AG10803 (cell line): ENCODE results near the gene CTDSP2.
"Not testable (repeated sequence)": the region's sequence is repeated elsewhere in the genome, so short reads cannot be mapped to it uniquely, and the experiment has no call there.

ENCODE experiments used
- DNase-seq: peaks from one replicate; pipeline ENCODE4 v3.0.0; 2010; ENCODE audit warnings: low read depth
- H3K4me3 ChIP-seq: 2 replicates; pipeline ENCODE4 v1.5.1; 2011; ENCODE audit warnings: mild to moderate bottlenecking, low read length, control low read depth
- TF ChIP-seq, protein P1 (sequence below): conservative IDR thresholded peaks from 2 replicates; pipeline ENCODE4 v1.5.1; 2011; ENCODE audit warnings: mild to moderate bottlenecking, low read length, control low read depth, inconsistent platforms

CTDSP2 gene

DNA sequence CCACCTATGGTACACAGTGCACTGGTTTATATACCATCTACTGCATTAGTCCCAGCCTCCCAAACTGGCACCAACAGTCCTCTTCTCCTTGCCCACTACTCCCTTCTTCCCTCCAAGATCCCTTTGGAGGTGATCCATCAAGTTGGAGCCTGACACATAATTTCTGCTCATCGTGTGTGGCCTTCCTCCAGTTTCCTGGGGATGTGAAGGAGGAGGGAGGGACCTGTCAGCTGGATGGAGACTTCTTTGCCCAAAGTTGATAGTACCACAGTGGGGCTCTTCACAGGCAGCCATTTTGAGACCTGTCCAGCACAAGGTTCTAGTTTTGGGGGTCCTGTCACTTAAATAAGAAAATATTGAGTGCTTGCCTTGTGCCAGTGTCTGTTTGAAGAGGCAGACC, 17.1 kb upstream of the CTDSP2 start:
- no peak overlapping the region for H3K4me3 ChIP-seq
- DNase-seq: no peak
- TF ChIP-seq, protein P1, sequence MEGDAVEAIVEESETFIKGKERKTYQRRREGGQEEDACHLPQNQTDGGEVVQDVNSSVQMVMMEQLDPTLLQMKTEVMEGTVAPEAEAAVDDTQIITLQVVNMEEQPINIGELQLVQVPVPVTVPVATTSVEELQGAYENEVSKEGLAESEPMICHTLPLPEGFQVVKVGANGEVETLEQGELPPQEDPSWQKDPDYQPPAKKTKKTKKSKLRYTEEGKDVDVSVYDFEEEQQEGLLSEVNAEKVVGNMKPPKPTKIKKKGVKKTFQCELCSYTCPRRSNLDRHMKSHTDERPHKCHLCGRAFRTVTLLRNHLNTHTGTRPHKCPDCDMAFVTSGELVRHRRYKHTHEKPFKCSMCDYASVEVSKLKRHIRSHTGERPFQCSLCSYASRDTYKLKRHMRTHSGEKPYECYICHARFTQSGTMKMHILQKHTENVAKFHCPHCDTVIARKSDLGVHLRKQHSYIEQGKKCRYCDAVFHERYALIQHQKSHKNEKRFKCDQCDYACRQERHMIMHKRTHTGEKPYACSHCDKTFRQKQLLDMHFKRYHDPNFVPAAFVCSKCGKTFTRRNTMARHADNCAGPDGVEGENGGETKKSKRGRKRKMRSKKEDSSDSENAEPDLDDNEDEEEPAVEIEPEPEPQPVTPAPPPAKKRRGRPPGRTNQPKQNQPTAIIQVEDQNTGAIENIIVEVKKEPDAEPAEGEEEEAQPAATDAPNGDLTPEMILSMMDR: no peak

DNA sequence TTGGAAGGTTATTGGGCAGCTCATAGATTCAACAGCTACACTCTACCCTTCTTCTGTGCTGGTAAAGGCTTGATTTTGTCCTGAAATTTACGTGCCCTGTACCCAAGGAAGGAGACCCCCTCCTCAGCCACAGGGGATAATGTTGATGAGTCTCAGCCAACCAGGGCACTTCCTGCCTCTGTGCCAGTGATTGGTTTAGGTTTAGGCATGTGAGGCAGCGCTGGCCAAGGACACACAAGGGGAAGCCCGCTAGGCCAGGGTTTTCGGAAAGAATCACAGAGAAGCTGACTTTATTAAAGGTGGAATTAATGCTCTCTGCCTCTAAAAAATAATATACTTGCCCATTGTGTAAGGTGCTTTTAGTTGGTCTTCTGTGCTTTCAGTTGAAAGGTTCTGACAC, 15.4 kb upstream of the CTDSP2 start:
- DNase-seq: no peak
- no peak overlapping the region for H3K4me3 ChIP-seq
- TF ChIP-seq, protein P1: no peak

GRCh38 chr12:57860883-57861282, 14.4 kb upstream of the CTDSP2 start:
- not testable (repeated sequence) for DNase-seq, H3K4me3 ChIP-seq

GRCh38 chr12:57859121-57859520, 12.6 kb upstream of the CTDSP2 start:
- DNase-seq: no peak
- TF ChIP-seq, protein P1: no peak
- H3K4me3 ChIP-seq: no peak overlapping the region

DNA sequence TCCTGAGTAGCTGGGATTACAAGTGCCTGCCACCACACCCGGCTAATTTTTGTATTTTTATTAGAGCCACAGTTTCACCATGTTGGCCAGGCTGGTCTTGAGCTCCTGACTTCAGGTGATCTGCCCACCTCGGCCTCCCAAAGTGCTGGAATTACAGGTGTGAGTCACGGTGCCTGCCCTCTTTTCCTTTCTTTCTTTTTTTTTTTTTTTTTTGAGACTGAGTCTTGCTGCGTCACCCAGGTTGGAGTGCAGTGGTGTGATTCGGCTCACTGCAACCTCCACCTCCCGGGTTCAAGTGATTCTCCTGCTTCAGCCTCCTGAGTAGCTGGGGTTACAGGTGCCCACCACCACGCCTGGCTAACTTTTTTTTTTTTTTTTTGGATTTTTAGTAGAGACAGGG, 11.6 kb upstream of the CTDSP2 start:
- H3K4me3 ChIP-seq, DNase-seq: not testable (repeated sequence)

DNA sequence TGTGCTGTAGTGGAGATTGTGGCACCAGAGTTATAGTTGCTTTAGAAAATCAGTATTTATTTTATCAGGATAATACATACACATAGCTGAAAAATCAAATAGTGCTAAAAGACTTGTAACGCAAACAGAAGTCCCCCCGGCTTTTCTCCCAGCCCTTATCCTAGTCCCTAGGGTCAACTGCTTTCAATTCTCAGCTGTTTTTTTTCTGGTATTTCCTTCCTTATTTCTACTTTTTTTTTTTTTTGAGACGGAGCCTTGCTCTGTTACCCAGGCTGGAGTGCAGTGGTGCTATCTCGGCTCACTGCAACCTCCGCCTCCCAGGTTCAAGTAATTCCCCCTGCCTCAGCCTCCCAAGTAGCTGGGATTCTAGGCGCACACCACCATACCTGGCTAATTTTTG, 8.4 kb upstream of the CTDSP2 start:
- no peak for DNase-seq
- no peak overlapping the region for H3K4me3 ChIP-seq
- TF ChIP-seq, protein P1: no peak

DNA sequence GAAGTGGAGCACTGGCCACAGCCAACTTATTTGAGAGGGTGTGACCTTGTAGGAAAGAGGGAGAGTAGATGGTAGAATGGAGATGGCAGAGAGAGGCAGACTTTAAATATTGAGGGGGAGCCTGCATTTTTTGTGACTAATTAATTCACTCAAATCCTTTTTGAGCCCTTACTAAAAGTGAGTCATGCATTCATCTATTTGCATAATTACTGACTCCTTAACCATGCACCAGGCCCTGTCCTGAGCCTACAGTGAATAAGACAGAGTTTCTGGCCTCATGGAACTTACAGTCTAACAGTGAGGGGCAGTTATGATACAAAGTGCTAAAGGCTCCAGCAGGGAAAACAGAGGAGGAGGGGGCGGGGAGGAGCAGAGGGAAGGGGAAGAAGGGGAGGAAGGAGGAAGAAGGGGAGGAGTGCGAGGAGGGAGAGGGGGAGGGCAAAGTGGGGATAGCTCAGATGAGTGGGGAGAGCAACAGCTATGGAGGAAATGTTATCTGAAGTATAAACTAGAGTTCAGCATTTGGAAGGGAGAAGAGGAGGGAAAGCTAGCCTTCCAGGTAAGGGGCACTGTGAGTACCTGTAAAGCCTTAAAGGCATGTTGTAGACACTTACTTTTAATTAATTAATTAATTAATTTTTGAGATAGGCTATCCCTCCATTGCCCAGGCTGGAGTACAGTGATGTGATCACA, 7.5 kb upstream of the CTDSP2 start:
- no peak for DNase-seq
- TF ChIP-seq, protein P1: no peak
- no peak overlapping the region for H3K4me3 ChIP-seq

- no peak for DNase-seq
- TF ChIP-seq, protein P1: no peak
- H3K4me3 ChIP-seq: peak overlapping the region; percentile 20
These were observed 6.3 kb upstream of the CTDSP2 start for GRCh38 chr12:57852620-57853500.
